Psoas muscle (tissue), 8 donors: Measurements from ENCODE around the gene ETV6. TPM values are rescaled to one million over a fixed set of nuclear protein-coding genes. Genes with fewer than 3 reads are reported as not detected.

Experiments used
- ATAC-seq, 4 donors: fragments of 200-7000 bp; cut with Tn5 transposase; one replicate each; pipeline ENCODE4 v1.9.1; 2020; ENCODE audit warnings: moderate library complexity in 3 of 4, mild to moderate bottlenecking in 2 of 4
- DNase-seq, 2 donors: peaks; one replicate each; pipeline ENCODE4 v3.0.0-alpha.2; 2020
- H3K27ac ChIP-seq: fragments of 200-600 bp; one replicate; pipeline ENCODE4 v1.8.0; 2022
- H3K27me3 ChIP-seq, 3 donors: fragments of 200-600 bp in 1 of 3; one replicate each; pipeline versions ENCODE4 v1.6.1 to v1.8.0; 2013 to 2022; ENCODE audit warnings: low read length in 2 of 3, mild to moderate bottlenecking in 2 of 3, moderate library complexity in 1 of 3; ENCODE audit not compliant: insufficient read depth in 3 of 3
- H3K36me3 ChIP-seq, 2 donors: fragments of 200-600 bp in 1 of 2; one replicate each; pipeline versions ENCODE4 v1.6.1 to v1.8.0; 2013 to 2022; ENCODE audit warnings: low read depth in 1 of 2, mild to moderate bottlenecking in 1 of 2, moderate library complexity in 1 of 2; ENCODE audit not compliant: insufficient read depth in 1 of 2
- H3K4me1 ChIP-seq: fragments of 200-600 bp; one replicate; pipeline ENCODE4 v1.8.0; 2022
- H3K4me3 ChIP-seq: fragments of 200-600 bp; one replicate; pipeline ENCODE4 v1.8.0; 2022; ENCODE audit warnings: mild to moderate bottlenecking
- H3K9me3 ChIP-seq: fragments of 200-600 bp; one replicate; pipeline ENCODE4 v1.8.0; 2022
- WGBS, 3 donors: extraction: QIAGEN DNeasy Blood & Tissue Kit; methylation state at CpG; one replicate each; pipeline versions ENCODE4 v1.1.6 to v1.1.7; 2013; 5-methylcytosine and 5-hydroxymethylcytosine counted together
- intact Hi-C, 2 donors: fragments of 100-400 bp; cut with DNase I; formaldehyde crosslinking; loops; one replicate each; pipeline versions ENCODE4 v1.11.0 to v1.14.2; 2022
- polyA plus RNA-seq, 3 donors: library from polyadenylated mRNA; stranded (reverse); fragments of 200-250 nt; gene quantifications; one replicate each; pipeline ENCODE4 v1.2.3, GENCODE V29; 2013
- total RNA-seq, 4 donors: library from RNA; stranded (reverse); fragmentation: NEBNext Ultra II Directional in 2 of 4; extraction: Animal tissue kit (Norgen Biotek cat#: 25700) in 2 of 4; gene quantifications; one replicate each; pipeline versions ENCODE4 v1.2.1 to v1.2.4, GENCODE V29; 2021 to 2023
- TF ChIP-seq, protein P1 (sequence below): fragments of 200-600 bp; IDR thresholded peaks from one replicate; pipeline ENCODE4 v1.8.0; 2022; ENCODE audit warnings: antibody characterized with exemption
- donor health status: healthy with polysubstance abuse.
- donor health status: DM: no; HTN: no; CAD: no; lungs with moderate emphysema.
- donor health status: Bipolar disorder and iron deficiency.
- donor health status: healthy.
- donor health status: DM: yes; HTN: yes; CAD: no.
- donor health status: DM: no; HTN: no; CAD: no.
- donor health status: DM: no; HTN: no; CAD: no.
- donor health status: DM: yes; HTN: yes; CAD: no.

The ETV6 gene
- total and polyA plus RNA-seq, 7 donors = 2.8 to 22.9 (median 4.9) TPM

- WGBS, 3 donors = 53 to 66% (median 54%) methylated on average over 4 of the region's 4 CpGs
- TF ChIP-seq, protein P1, sequence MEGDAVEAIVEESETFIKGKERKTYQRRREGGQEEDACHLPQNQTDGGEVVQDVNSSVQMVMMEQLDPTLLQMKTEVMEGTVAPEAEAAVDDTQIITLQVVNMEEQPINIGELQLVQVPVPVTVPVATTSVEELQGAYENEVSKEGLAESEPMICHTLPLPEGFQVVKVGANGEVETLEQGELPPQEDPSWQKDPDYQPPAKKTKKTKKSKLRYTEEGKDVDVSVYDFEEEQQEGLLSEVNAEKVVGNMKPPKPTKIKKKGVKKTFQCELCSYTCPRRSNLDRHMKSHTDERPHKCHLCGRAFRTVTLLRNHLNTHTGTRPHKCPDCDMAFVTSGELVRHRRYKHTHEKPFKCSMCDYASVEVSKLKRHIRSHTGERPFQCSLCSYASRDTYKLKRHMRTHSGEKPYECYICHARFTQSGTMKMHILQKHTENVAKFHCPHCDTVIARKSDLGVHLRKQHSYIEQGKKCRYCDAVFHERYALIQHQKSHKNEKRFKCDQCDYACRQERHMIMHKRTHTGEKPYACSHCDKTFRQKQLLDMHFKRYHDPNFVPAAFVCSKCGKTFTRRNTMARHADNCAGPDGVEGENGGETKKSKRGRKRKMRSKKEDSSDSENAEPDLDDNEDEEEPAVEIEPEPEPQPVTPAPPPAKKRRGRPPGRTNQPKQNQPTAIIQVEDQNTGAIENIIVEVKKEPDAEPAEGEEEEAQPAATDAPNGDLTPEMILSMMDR = no peak
- Histone ChIP-seq H3K36me3 (no peaks in the 10 kb centered on the region), H3K4me1 (peaks cover 40% of the 10 kb centered on the region), H3K27ac (no peak overlapping the region), H3K4me3 (no peak overlapping the region), H3K9me3 (no peaks in the 10 kb centered on the region), H3K27me3 (no peaks in the 10 kb centered on the region)
- no peak for ATAC-seq
- intact Hi-C loops = loop anchor here (5.0 kb wide), 1 partner anchor 147 kb away; no protein-coding TSS in a partner anchor
- DNase-seq = no peak
Observed at GRCh38 chr12:11798856-11799501, 149.5 kb downstream of the ETV6 start.

- H3K36me3 ChIP-seq = no peaks in the 10 kb centered on the region
- H3K4me3 ChIP-seq = no peak overlapping the region
- H3K9me3 ChIP-seq = no peaks in the 10 kb centered on the region
- 91 to 94% (median 91%) methylated on average over 8 of the region's 8 CpGs for WGBS, 3 donors
- TF ChIP-seq, protein P1 = no peak
- intact Hi-C loops = loop anchor here (5.0 kb wide), 1 partner anchor 147 kb away; no protein-coding TSS in a partner anchor
- DNase-seq (no peak), ATAC-seq (no peak)
- no peak overlapping the region for H3K27ac ChIP-seq
- no peaks in the 10 kb centered on the region for H3K27me3 ChIP-seq
- peaks cover 34% of the 10 kb centered on the region for H3K4me1 ChIP-seq
Observed at GRCh38 chr12:11799502-11799873, 150.0 kb downstream of the ETV6 start.

DNA sequence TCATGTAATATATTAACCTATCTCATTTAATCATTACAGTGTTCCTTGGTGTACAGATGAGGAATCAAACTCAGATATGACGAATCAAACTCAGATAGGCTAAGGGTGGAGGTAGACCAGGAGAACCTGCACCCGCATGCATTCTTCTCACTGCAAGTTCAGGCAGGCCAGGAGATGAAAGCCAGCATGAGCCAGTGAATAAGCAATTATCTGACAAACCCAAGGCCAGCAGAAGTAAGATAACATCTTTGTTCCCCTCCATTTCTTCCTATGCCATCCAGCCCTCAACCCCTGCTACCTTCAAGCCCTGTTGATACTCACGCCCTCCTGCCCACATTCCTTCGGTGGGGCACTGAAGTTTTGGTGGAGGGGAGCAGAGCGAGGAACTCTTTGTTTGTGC lies 152.2 kb downstream of the ETV6 start:
- intact Hi-C loops = no loop called here
- no peaks in the 10 kb centered on the region for H3K27me3 ChIP-seq
- 61 to 89% (median 86%) methylated on average over 5 of the region's 5 CpGs for WGBS, 3 donors
- no peaks in the 10 kb centered on the region for H3K9me3 ChIP-seq
- H3K4me1 ChIP-seq = peaks cover 13% of the 10 kb centered on the region
- H3K36me3 ChIP-seq = no peaks in the 10 kb centered on the region
- no peak overlapping the region for H3K27ac ChIP-seq
- no peak overlapping the region for H3K4me3 ChIP-seq
- TF ChIP-seq, protein P1 = no peak
- ATAC-seq (no peak), DNase-seq (no peak)

DNA sequence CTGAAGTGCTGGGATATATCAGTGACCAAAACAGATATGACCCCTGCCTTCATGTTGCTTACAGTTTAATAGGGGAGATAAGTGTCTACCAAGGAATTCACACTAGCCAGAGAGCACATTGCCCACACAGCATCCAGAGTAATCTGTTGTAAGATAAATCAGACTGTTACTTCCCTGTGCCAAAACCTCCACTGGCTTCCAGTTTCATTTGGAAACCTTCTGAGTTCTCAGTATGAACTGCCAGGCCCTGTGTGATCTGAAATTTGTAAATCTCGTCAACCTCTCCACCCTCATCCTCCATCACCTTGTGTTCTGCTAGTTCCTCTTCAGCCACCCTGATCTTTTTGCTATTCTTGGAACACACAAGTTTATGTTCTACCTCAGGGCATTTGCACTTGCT lies 154.7 kb downstream of the ETV6 start:
- H3K9me3 ChIP-seq = no peaks in the 10 kb centered on the region
- H3K27me3 ChIP-seq = no peaks in the 10 kb centered on the region
- no peak overlapping the region for H3K27ac ChIP-seq
- DNase-seq = no peak
- no peak overlapping the region for H3K4me3 ChIP-seq
- H3K4me1 ChIP-seq = no peaks in the 10 kb centered on the region
- 38 to 48% (median 44%) methylated on average over 1 of the region's 1 CpG for WGBS, 3 donors
- TF ChIP-seq, protein P1 = no peak
- no peaks in the 10 kb centered on the region for H3K36me3 ChIP-seq
- no peak for ATAC-seq
- intact Hi-C loops = no loop called here

- WGBS, 3 donors = 77 to 89% (median 82%) methylated on average over 3 of the region's 3 CpGs
- H3K36me3 ChIP-seq = no peaks in the 10 kb centered on the region
- H3K27ac ChIP-seq = no peak overlapping the region
- no peaks in the 10 kb centered on the region for H3K4me1 ChIP-seq
- TF ChIP-seq, protein P1 = no peak
- H3K27me3 ChIP-seq = no peaks in the 10 kb centered on the region
- DNase-seq (no peak), ATAC-seq (no peak)
- intact Hi-C loops = no loop called here
- H3K9me3 ChIP-seq = no peaks in the 10 kb centered on the region
- H3K4me3 ChIP-seq = no peak overlapping the region
Observed at GRCh38 chr12:11805043-11805442, 155.6 kb downstream of the ETV6 start.
